Astrocyte of the spinal cord (primary cell): ENCODE data around the gene SNORC.

Source experiments
- DNase-seq: peaks from one replicate; pipeline ENCODE4 v3.0.0; 2011; ENCODE audit warnings: low read depth, low spot score
- H3K4me3 ChIP-seq: 2 replicates; pipeline ENCODE4 v1.5.1; 2011; ENCODE audit warnings: low read depth, mild to moderate bottlenecking, low read length, moderate library complexity
- CTCF ChIP-seq: IDR thresholded peaks from 2 replicates; pipeline ENCODE4 v1.5.1; 2012; ENCODE audit warnings: low read depth, mild to moderate bottlenecking, low read length, inconsistent platforms
- in situ Hi-C: cut with HindIII; loops from 2 replicates; pipeline ENCODE4 v1.10.0; 2017; ENCODE audit warnings: low sequenced_read_pairs

Gene SNORC

GRCh38 chr2:232852676-232853075 lies 17.4 kb upstream of the SNORC start:
- DNase-seq: no peak
- in situ Hi-C loops: no loop called here
- H3K4me3 ChIP-seq: no peak overlapping the region
- no peak for TF ChIP-seq CTCF

GRCh38 chr2:232854082-232854481 lies 16.0 kb upstream of the SNORC start:
- DNase-seq: peak; percentile 74
- TF ChIP-seq CTCF: no peak
- no peak overlapping the region for H3K4me3 ChIP-seq
- in situ Hi-C loops: no loop called here

GRCh38 chr2:232857158-232857563 lies 12.9 kb upstream of the SNORC start:
- H3K4me3 ChIP-seq: no peak overlapping the region
- DNase-seq: no peak
- in situ Hi-C loops: no loop called here
- TF ChIP-seq CTCF: no peak

- no peak for DNase-seq
- no peak overlapping the region for H3K4me3 ChIP-seq
- no peak for TF ChIP-seq CTCF
- in situ Hi-C loops: no loop called here
These were observed 10.6 kb upstream of the SNORC start for GRCh38 chr2:232859385-232859916.

- peak; percentile 16 for DNase-seq
- in situ Hi-C loops: no loop called here
- H3K4me3 ChIP-seq: no peak overlapping the region
- TF ChIP-seq CTCF: no peak
These were observed 9.3 kb upstream of the SNORC start for GRCh38 chr2:232860593-232861241.

- in situ Hi-C loops: no loop called here
- no peak for TF ChIP-seq CTCF
- no peak overlapping the region for H3K4me3 ChIP-seq
- DNase-seq: no peak
These were observed 8.7 kb upstream of the SNORC start for GRCh38 chr2:232861353-232861752.
